Measurements from ENCODE around the gene MYO5A. TPM values are rescaled to one million over a fixed set of nuclear protein-coding genes. Genes with fewer than 3 reads are reported as not detected.
"Not testable (repeated sequence)": the region's sequence is repeated elsewhere in the genome, so short reads cannot be mapped to it uniquely, and the experiment has no call there.

Gene MYO5A
- total and polyA plus RNA-seq, 2 donors (not counting 1 experiment from before 2014, with no cell fraction given), result 32.9 to 41.9 TPM

DNA sequence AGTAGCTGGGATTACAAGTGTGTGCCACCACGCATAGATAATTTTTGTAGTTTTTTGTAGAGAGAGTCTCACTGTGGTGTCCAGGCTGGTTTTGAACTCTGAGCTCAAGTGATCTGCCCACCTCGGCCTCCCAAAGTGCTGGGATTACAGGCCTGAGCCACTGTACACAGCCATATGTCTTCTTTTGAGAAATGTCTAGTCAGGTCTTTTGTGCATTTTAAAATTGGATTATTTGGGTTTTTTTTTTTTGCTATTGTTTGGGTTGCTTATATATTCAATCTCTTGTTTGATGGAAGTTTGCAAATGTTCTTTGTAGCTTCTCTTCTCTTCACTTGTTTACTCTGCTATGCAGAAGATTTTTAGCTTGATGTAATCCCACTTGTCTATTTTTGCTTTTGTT is 46.4 kb upstream of the MYO5A start:
- DNase-seq (ENCODE audit: low read depth in 2 of 2), result no peak
- Histone ChIP-seq H3K4me2 (ENCODE audit: extremely low read depth, insufficient read depth, low read length) (no peak overlapping the region), H3K9me3 (ENCODE audit: control insufficient read depth, insufficient read depth, low read depth, low read length) (no peaks in the 10 kb centered on the region), H3K4me3 (replicated peaks in 1 of 4; ENCODE audit: control extremely low read depth in 1 of 4, insufficient read depth in 1 of 4, low read depth in 3 of 4, low read length in 4 of 4) (no peak overlapping the region), H2AFZ (ENCODE audit: low read length) (no peak overlapping the region), H3K27ac (ENCODE audit: insufficient read depth, low read length) (no peak overlapping the region), H3K36me3 (ENCODE audit: control insufficient read depth, insufficient read depth, low read length) (no peaks in the 10 kb centered on the region), H4K20me1 (ENCODE audit: control insufficient read depth, extremely low read depth, insufficient read depth, low read length) (no peaks in the 10 kb centered on the region), H3K4me1 (ENCODE audit: control insufficient read depth, extremely low read depth, insufficient read depth, low read length) (no peaks in the 10 kb centered on the region), H3K79me2 (ENCODE audit: control insufficient read depth, insufficient read depth, low read length) (no peaks in the 10 kb centered on the region), H3K9ac (ENCODE audit: insufficient read depth, low read length) (no peak overlapping the region), H3K27me3 (ENCODE audit: control insufficient read depth, insufficient read depth, low read length) (no peaks in the 10 kb centered on the region)
- no peak for TF ChIP-seq EZH2 (IDR thresholded peaks at IDR 0.05; ENCODE audit: low read length, missing control alignments)
- TF ChIP-seq, protein P1, sequence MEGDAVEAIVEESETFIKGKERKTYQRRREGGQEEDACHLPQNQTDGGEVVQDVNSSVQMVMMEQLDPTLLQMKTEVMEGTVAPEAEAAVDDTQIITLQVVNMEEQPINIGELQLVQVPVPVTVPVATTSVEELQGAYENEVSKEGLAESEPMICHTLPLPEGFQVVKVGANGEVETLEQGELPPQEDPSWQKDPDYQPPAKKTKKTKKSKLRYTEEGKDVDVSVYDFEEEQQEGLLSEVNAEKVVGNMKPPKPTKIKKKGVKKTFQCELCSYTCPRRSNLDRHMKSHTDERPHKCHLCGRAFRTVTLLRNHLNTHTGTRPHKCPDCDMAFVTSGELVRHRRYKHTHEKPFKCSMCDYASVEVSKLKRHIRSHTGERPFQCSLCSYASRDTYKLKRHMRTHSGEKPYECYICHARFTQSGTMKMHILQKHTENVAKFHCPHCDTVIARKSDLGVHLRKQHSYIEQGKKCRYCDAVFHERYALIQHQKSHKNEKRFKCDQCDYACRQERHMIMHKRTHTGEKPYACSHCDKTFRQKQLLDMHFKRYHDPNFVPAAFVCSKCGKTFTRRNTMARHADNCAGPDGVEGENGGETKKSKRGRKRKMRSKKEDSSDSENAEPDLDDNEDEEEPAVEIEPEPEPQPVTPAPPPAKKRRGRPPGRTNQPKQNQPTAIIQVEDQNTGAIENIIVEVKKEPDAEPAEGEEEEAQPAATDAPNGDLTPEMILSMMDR (conservative IDR thresholded peaks at IDR 0.05 in 1 of 2, IDR thresholded peaks at IDR 0.05 in 1 of 2; ENCODE audit: low read depth in 1 of 2, low read length in 2 of 2), result no peak

DNA sequence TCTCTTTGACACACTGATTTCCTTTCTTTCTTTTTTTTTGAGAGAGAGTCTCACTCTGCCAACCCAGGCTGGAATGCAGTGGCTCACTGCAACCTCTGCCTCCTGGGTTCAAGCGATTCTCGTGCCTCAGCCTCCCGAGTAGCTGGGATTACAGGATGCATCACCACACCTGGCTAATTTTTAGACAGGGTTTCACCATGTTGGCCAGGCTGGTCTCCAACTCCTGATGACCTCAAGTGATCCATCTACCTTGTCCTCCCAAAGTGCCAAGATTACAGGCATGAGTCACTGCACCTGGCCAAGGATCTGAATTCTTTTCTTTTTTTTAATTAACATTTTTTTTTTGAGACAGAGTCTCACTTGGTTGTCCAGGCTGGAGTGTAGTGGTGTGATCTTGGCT is 45.9 kb upstream of the MYO5A start:
- not testable (repeated sequence) for H3K4me1 ChIP-seq (ENCODE audit: control insufficient read depth, extremely low read depth, insufficient read depth, low read length); H3K27ac ChIP-seq (ENCODE audit: insufficient read depth, low read length); H3K9me3 ChIP-seq (ENCODE audit: control insufficient read depth, insufficient read depth, low read depth, low read length); H3K79me2 ChIP-seq (ENCODE audit: control insufficient read depth, insufficient read depth, low read length); H3K27me3 ChIP-seq (ENCODE audit: control insufficient read depth, insufficient read depth, low read length); H3K4me2 ChIP-seq (ENCODE audit: extremely low read depth, insufficient read depth, low read length); DNase-seq (ENCODE audit: low read depth in 2 of 2); H4K20me1 ChIP-seq (ENCODE audit: control insufficient read depth, extremely low read depth, insufficient read depth, low read length); H3K9ac ChIP-seq (ENCODE audit: insufficient read depth, low read length); H2AFZ ChIP-seq (ENCODE audit: low read length); H3K36me3 ChIP-seq (ENCODE audit: control insufficient read depth, insufficient read depth, low read length); H3K4me3 ChIP-seq (replicated peaks in 1 of 4; ENCODE audit: control extremely low read depth in 1 of 4, insufficient read depth in 1 of 4, low read depth in 3 of 4, low read length in 4 of 4)

GRCh38 chr15:52568601-52569585 is 40.2 kb upstream of the MYO5A start, which contains the start of gene ARPP19:
Gene ARPP19, minus strand, starts transcription at chr15:52569030. Its CDS starts 138 bp downstream, at chr15:52568892.
- Histone ChIP-seq H3K36me3 (ENCODE audit: control insufficient read depth, insufficient read depth, low read length) (no peaks in the 10 kb centered on the region), H4K20me1 (ENCODE audit: control insufficient read depth, extremely low read depth, insufficient read depth, low read length) (no peaks in the 10 kb centered on the region), H3K27ac (ENCODE audit: insufficient read depth, low read length) (peak within 1 kb of the TSS; percentile 93), H3K4me2 (ENCODE audit: extremely low read depth, insufficient read depth, low read length) (peak within 1 kb of the TSS; percentile 78), H3K79me2 (ENCODE audit: control insufficient read depth, insufficient read depth, low read length) (peaks cover 46% of the 10 kb centered on the region), H3K9ac (ENCODE audit: insufficient read depth, low read length) (peak within 1 kb of the TSS; percentile 96), H3K9me3 (ENCODE audit: control insufficient read depth, insufficient read depth, low read depth, low read length) (no peaks in the 10 kb centered on the region), H2AFZ (ENCODE audit: low read length) (peak within 1 kb of the TSS; percentile 67), H3K4me1 (ENCODE audit: control insufficient read depth, extremely low read depth, insufficient read depth, low read length) (no peaks in the 10 kb centered on the region), H3K27me3 (ENCODE audit: control insufficient read depth, insufficient read depth, low read length) (no peaks in the 10 kb centered on the region), H3K4me3 (replicated peaks in 1 of 4; ENCODE audit: control extremely low read depth in 1 of 4, insufficient read depth in 1 of 4, low read depth in 3 of 4, low read length in 4 of 4) (peak within 1 kb of the TSS; percentile 70 to 96 (median 86))
- TF ChIP-seq, protein P1 (conservative IDR thresholded peaks at IDR 0.05 in 1 of 2, IDR thresholded peaks at IDR 0.05 in 1 of 2; ENCODE audit: low read depth in 1 of 2, low read length in 2 of 2), result no peak
- no peak for TF ChIP-seq EZH2 (IDR thresholded peaks at IDR 0.05; ENCODE audit: low read length, missing control alignments)
- peak; percentile 89 to 92 for DNase-seq (ENCODE audit: low read depth in 2 of 2)

Data from fibroblast of lung (primary cell).